IMR-90 (cell line): Measurements from ENCODE around the gene EEF2K. TPM values are rescaled to one million over a fixed set of nuclear protein-coding genes. Genes with fewer than 3 reads are reported as not detected.

Experiments used
- ATAC-seq: fragments of 200-7000 bp; cut with Tn5 transposase; 2 replicates; pipeline ENCODE4 v1.9.1; 2020; ENCODE audit warnings: low read depth, mild to moderate bottlenecking, moderate library complexity
- BruUV-seq: library from RNA; stranded (reverse); fragments of 400-500 nt; replicated peaks from 2 replicates; lab custom pipeline; 2021; lab: Mats Ljungman, UMichigan
- CTCF ChIA-PET: fragments of 300-600 bp; formaldehyde crosslinking; extraction: SDS; loops from one replicate; lab custom pipeline; 2021; ENCODE audit warnings: antibody characterized with exemption; lab: Yijun Ruan, JAX
- POLR2A ChIA-PET: fragments of 300-600 bp; sonication (Branson Sonifier 250); formaldehyde crosslinking; loops from one replicate; lab custom pipeline; 2022; ENCODE audit warnings: antibody characterized with exemption; ENCODE audit not compliant: unreplicated experiment; lab: Charles Lee
- DNase-seq: peaks from one replicate; pipeline ENCODE4 v3.0.0; 2013
- H2AFZ ChIP-seq: replicated peaks from 2 replicates; pipeline ENCODE3; 2013; ENCODE audit warnings: low read length, mild to moderate bottlenecking; ENCODE audit not compliant: poor library complexity
- H2AK5ac ChIP-seq: 2 replicates; pipeline ENCODE4 v1.6.1; 2013; ENCODE audit warnings: low read depth, low read length, inconsistent platforms
- H2AK9ac ChIP-seq: replicated peaks from 2 replicates; pipeline ENCODE3; 2013; ENCODE audit warnings: mild to moderate bottlenecking, low read depth, low read length, moderate library complexity; ENCODE audit not compliant: poor library complexity
- H2BK120ac ChIP-seq: 2 replicates; pipeline ENCODE4 v1.6.1; 2013; ENCODE audit warnings: low read depth, low read length, inconsistent platforms
- H2BK15ac ChIP-seq: 3 replicates; pipeline ENCODE4 v1.6.1; 2013; ENCODE audit warnings: low read depth, low read length, inconsistent platforms
- H2BK20ac ChIP-seq: 2 replicates; pipeline ENCODE4 v1.6.1; 2013; ENCODE audit warnings: low read depth, mild to moderate bottlenecking, inconsistent platforms, low read length, moderate library complexity
- H2BK5ac ChIP-seq: 2 replicates; pipeline ENCODE4 v1.6.1; 2013; ENCODE audit warnings: mild to moderate bottlenecking, low read depth, low read length, inconsistent platforms; ENCODE audit not compliant: poor library complexity, severe bottlenecking
- H3K14ac ChIP-seq: replicated peaks from 2 replicates; pipeline ENCODE4 v1.6.1; 2013; ENCODE audit warnings: low read depth, low read length, inconsistent platforms
- H3K18ac ChIP-seq: 2 replicates; pipeline ENCODE4 v1.6.1; 2013; ENCODE audit warnings: low read depth, low read length, control low read depth
- H3K23ac ChIP-seq: 2 replicates; pipeline ENCODE4 v1.6.1; 2013; ENCODE audit warnings: low read depth, low read length, inconsistent platforms
- H3K27ac ChIP-seq: 2 replicates; pipeline ENCODE4 v1.5.1; 2013; ENCODE audit warnings: mild to moderate bottlenecking, control low read depth, low read length; ENCODE audit not compliant: insufficient read depth
- H3K27me3 ChIP-seq: 2 replicates; pipeline ENCODE4 v1.6.1; 2013; ENCODE audit warnings: low read length; ENCODE audit not compliant: control insufficient read depth, insufficient read depth
- H3K36me3 ChIP-seq: 2 replicates; pipeline ENCODE4 v1.6.1; 2013; ENCODE audit warnings: low read length, mixed read lengths; ENCODE audit not compliant: control insufficient read depth, insufficient read depth
- H3K4ac ChIP-seq: 2 replicates; pipeline ENCODE4 v1.6.1; 2013; ENCODE audit warnings: low read depth, low read length, inconsistent platforms
- H3K4me1 ChIP-seq: 2 replicates; pipeline ENCODE4 v1.6.1; 2013; ENCODE audit warnings: low read length, mixed read lengths; ENCODE audit not compliant: control insufficient read depth, insufficient read depth
- H3K4me2 ChIP-seq: 2 replicates; pipeline ENCODE4 v1.6.1; 2013; ENCODE audit warnings: low read depth, mild to moderate bottlenecking, control low read depth, low read length, moderate library complexity
- H3K4me3 ChIP-seq: 2 replicates; pipeline ENCODE4 v1.5.1; 2013; ENCODE audit warnings: low read depth, mild to moderate bottlenecking, control low read depth, low read length, moderate library complexity; ENCODE audit not compliant: insufficient read depth
- H3K56ac ChIP-seq: 2 replicates; pipeline ENCODE4 v1.6.1; 2013; ENCODE audit warnings: low read length, inconsistent platforms; ENCODE audit not compliant: insufficient read depth; ENCODE audit errors: extremely low read depth
- H3K79me1 ChIP-seq, 2 experiments: 2 replicates each; pipeline ENCODE4 v1.6.1; 2013; ENCODE audit warnings: low read length in 2 of 2, inconsistent platforms in 1 of 2, low read depth in 1 of 2
- H3K9ac ChIP-seq: 2 replicates; pipeline ENCODE4 v1.6.1; 2013; ENCODE audit warnings: low read depth, low read length, control low read depth
- H3K9me1 ChIP-seq: 2 replicates; pipeline ENCODE4 v1.6.1; 2013; ENCODE audit warnings: low read length, inconsistent platforms; ENCODE audit not compliant: insufficient read depth
- H3K9me3 ChIP-seq: 2 replicates; pipeline ENCODE4 v1.6.1; 2013; ENCODE audit warnings: low read length; ENCODE audit not compliant: control insufficient read depth, insufficient read depth
- H4K20me1 ChIP-seq: 2 replicates; pipeline ENCODE4 v1.6.1; 2013; ENCODE audit warnings: low read length, inconsistent platforms; ENCODE audit not compliant: insufficient read depth
- H4K5ac ChIP-seq: 2 replicates; pipeline ENCODE4 v1.6.1; 2013; ENCODE audit warnings: mild to moderate bottlenecking, low read depth, low read length, control low read depth
- H4K8ac ChIP-seq, 2 experiments: 2 replicates each; pipeline ENCODE4 v1.6.1; 2013; ENCODE audit warnings: low read depth in 2 of 2, low read length in 2 of 2, control low read depth in 1 of 2, inconsistent platforms in 1 of 2
- H4K91ac ChIP-seq: 2 replicates; pipeline ENCODE4 v1.6.1; 2013; ENCODE audit warnings: low read depth, low read length, inconsistent platforms; ENCODE audit not compliant: insufficient read depth
- BHLHE40 ChIP-seq: fragments of 150-350 bp; IDR thresholded peaks from 2 replicates; pipeline ENCODE4 v1.6.1; 2016; ENCODE audit warnings: mild to moderate bottlenecking, low read depth, low read length
- CHD1 ChIP-seq: IDR thresholded peaks from 2 replicates; pipeline ENCODE4 v1.6.1; 2012; ENCODE audit warnings: low read depth, low read length, improper control_type of control experiment
- CTCF ChIP-seq: conservative IDR thresholded peaks from 2 replicates; pipeline ENCODE4 v1.5.1; 2012; ENCODE audit warnings: mild to moderate bottlenecking, low read depth, low read length, improper control_type of control experiment
- FOS ChIP-seq: fragments of 150-350 bp; IDR thresholded peaks from 2 replicates; pipeline ENCODE4 v1.6.1; 2016; ENCODE audit warnings: low read depth, low read length
- MAZ ChIP-seq: IDR thresholded peaks from 2 replicates; pipeline ENCODE4 v1.6.1; 2012; ENCODE audit warnings: low read depth, mild to moderate bottlenecking, low read length, improper control_type of control experiment, moderate library complexity, borderline replicate concordance
- MXI1 ChIP-seq: IDR thresholded peaks from 2 replicates; pipeline ENCODE4 v1.6.1; 2012; ENCODE audit warnings: low read depth, mild to moderate bottlenecking, low read length, moderate library complexity, borderline replicate concordance
- POLR2A ChIP-seq: IDR thresholded peaks from 2 replicates; pipeline ENCODE4 v1.6.1; 2012; ENCODE audit warnings: mild to moderate bottlenecking, low read depth, low read length
- RAD21 ChIP-seq: IDR thresholded peaks from 2 replicates; pipeline ENCODE4 v1.6.1; 2012; ENCODE audit warnings: low read length, improper control_type of control experiment
- RCOR1 ChIP-seq: IDR thresholded peaks from 2 replicates; pipeline ENCODE4 v1.6.1; 2012; ENCODE audit warnings: mild to moderate bottlenecking, low read length, improper control_type of control experiment; ENCODE audit not compliant: insufficient replicate concordance
- SMC3 ChIP-seq: fragments of 150-350 bp; IDR thresholded peaks from 2 replicates; pipeline ENCODE4 v1.6.1; 2016; ENCODE audit warnings: low read depth, mild to moderate bottlenecking, antibody characterized with exemption, low read length, moderate library complexity
- USF2 ChIP-seq: fragments of 150-350 bp; IDR thresholded peaks from 2 replicates; pipeline ENCODE4 v1.6.1; 2017; ENCODE audit warnings: mild to moderate bottlenecking, antibody characterized with exemption, low read length, low read depth
- WGBS, 2 experiments: methylation state at CpG; one replicate each; pipeline versions ENCODE4 v1.1.5 to v1.1.7; 2013; ENCODE audit warnings: missing lambda C conversion rate in 2 of 2; ENCODE audit not compliant: insufficient read length in 1 of 2; ENCODE audit errors: extremely low coverage in 2 of 2; 5-methylcytosine and 5-hydroxymethylcytosine counted together
- dilution Hi-C: fragments of 300-500 bp; cut with HindIII; formaldehyde crosslinking; loops from one replicate; pipeline ENCODE4 v1.14.3; 2018; ENCODE audit warnings: low sequenced_read_pairs; ENCODE audit not compliant: unreplicated experiment
- in situ Hi-C: fragments of 300-500 bp; cut with MboI; formaldehyde crosslinking; loops from 3 replicates; pipeline ENCODE4 v1.14.3; 2019; ENCODE audit warnings: low sequenced_read_pairs, inconsistent platforms, mixed read lengths
- intact Hi-C: fragments of 100-400 bp; cut with micrococcal nuclease; formaldehyde crosslinking; loops from 2 replicates; pipeline ENCODE4 v1.10.0; 2022
- polyA plus RNA-seq, 3 experiments: library from polyadenylated mRNA; depleted of rRNA; stranded (reverse); fragments of >200 nt; gene quantifications; 2 replicates each; pipeline ENCODE4 v1.2.3, GENCODE V29; 2012; ENCODE audit warnings: low replicate concordance in 1 of 3
- total RNA-seq: library from RNA; depleted of rRNA; stranded (reverse); fragments of >200 nt; gene quantifications from 2 replicates; pipeline ENCODE4 v1.2.3, GENCODE V29; 2012

Gene EEF2K
- total and polyA plus RNA-seq, 2 of the 4 experiments (the other 2 are of a cell fraction): 9.7 to 16.5 TPM

- dilution Hi-C loops: no loop called here
- H2BK5ac ChIP-seq: no peak overlapping the region
- peaks cover 8% of the 10 kb centered on the region; the same call in 1 of the 2 replicates for H4K20me1 ChIP-seq
- WGBS, 2 experiments: 93% methylated on average over 7 of the region's 10 CpGs; no CpG with 5 or more reads in 1 of the 2 experiments
- H3K36me3 ChIP-seq: peaks cover 59% of the 10 kb centered on the region
- intact Hi-C loops: no loop called here
- H3K9me3 ChIP-seq: no peaks in the 10 kb centered on the region
- H2AFZ ChIP-seq: no peak overlapping the region
- no peak overlapping the region for H2BK15ac ChIP-seq
- no peak overlapping the region for H2BK120ac ChIP-seq
- CTCF ChIA-PET: no interaction called here
- H3K56ac ChIP-seq: no peak overlapping the region
- H3K14ac ChIP-seq: no peak overlapping the region
- no peak overlapping the region for H3K27ac ChIP-seq
- no peak overlapping the region for H2BK20ac ChIP-seq
- H3K4me3 ChIP-seq: no peak overlapping the region
- POLR2A ChIA-PET: interaction anchor here (0.6 kb wide), 1 partner anchor 52 kb away, joined by 4 read pairs; no protein-coding TSS in a partner anchor
- DNase-seq: no peak
- H3K4me1 ChIP-seq: no peaks in the 10 kb centered on the region
- no peaks in the 10 kb centered on the region for H3K27me3 ChIP-seq
- H3K9ac ChIP-seq: no peak overlapping the region
- no peak overlapping the region for H2AK9ac ChIP-seq
- H3K4ac ChIP-seq: no peak overlapping the region
- no TSS peak for BruUV-seq
- H4K5ac ChIP-seq: no peak overlapping the region
- H3K79me1 ChIP-seq: peaks cover 16 to 36% of the 10 kb centered on the region in 2 experiments
- TF ChIP-seq CTCF: no peak
- no peak for TF ChIP-seq RCOR1
- TF ChIP-seq FOS: no peak
- no peak for TF ChIP-seq RAD21
- TF ChIP-seq CHD1: no peak
- TF ChIP-seq USF2: no peak
- TF ChIP-seq SMC3: no peak
- TF ChIP-seq MXI1: no peak
- no peak for TF ChIP-seq MAZ
- TF ChIP-seq BHLHE40: no peak
- no peak for TF ChIP-seq POLR2A
- no peak overlapping the region for H4K8ac ChIP-seq
- H4K91ac ChIP-seq: no peak overlapping the region
- no peak overlapping the region for H3K23ac ChIP-seq
- no peak overlapping the region for H2AK5ac ChIP-seq
- H3K9me1 ChIP-seq: peaks cover 3% of the 10 kb centered on the region; the same call in 1 of the 2 replicates
- in situ Hi-C loops: loop anchor here (25.0 kb wide), 1 partner anchor 1166 kb away; the partner anchor contains the start of genes DNAH3 and LDAF1
- no peak overlapping the region for H3K4me2 ChIP-seq
- H3K18ac ChIP-seq: no peak overlapping the region
- ATAC-seq: no peak
Observed at GRCh38 chr16:22328081-22328725, 122.1 kb downstream of the EEF2K start.
